Type B pancreatic cell (in vitro differentiated cells): ENCODE results near the gene KLHL10. TPM values are rescaled to one million over a fixed set of nuclear protein-coding genes. Genes with fewer than 3 reads are reported as not detected.

Source experiments
- DNase-seq: peaks from one replicate; pipeline ENCODE4 v3.0.0; 2021; ENCODE audit warnings: mixed read lengths; ENCODE audit not compliant: unreplicated experiment; ENCODE audit errors: extremely low spot score
- H3K27ac Mint-ChIP-seq: 2 replicates; pipeline ENCODE4 v1.8.0; 2021; ENCODE audit warnings: mild to moderate bottlenecking, mixed read lengths
- H3K27me3 Mint-ChIP-seq: 2 replicates; pipeline ENCODE4 v1.8.0; 2021; ENCODE audit warnings: mixed read lengths
- H3K36me3 Mint-ChIP-seq: 2 replicates; pipeline ENCODE4 v1.8.0; 2021; ENCODE audit warnings: mixed read lengths
- H3K4me1 Mint-ChIP-seq: one replicate; pipeline ENCODE4 v1.8.0; 2021; ENCODE audit warnings: mixed read lengths; ENCODE audit not compliant: unreplicated experiment
- H3K4me3 Mint-ChIP-seq: 2 replicates; pipeline ENCODE4 v1.8.0; 2021; ENCODE audit warnings: mild to moderate bottlenecking, mixed read lengths
- H3K9me3 Mint-ChIP-seq: 2 replicates; pipeline ENCODE4 v1.8.0; 2021; ENCODE audit warnings: mixed read lengths
- total RNA-seq: library from RNA; stranded (reverse); gene quantifications from 2 replicates; pipeline ENCODE4 v1.2.1, GENCODE V29; 2021; ENCODE audit warnings: low replicate concordance
- TF ChIP-seq, protein P1 (sequence below): fragments of 200-600 bp; sonication (generic); conservative IDR thresholded peaks from 2 replicates; pipeline ENCODE4 v1.5.0; 2021; ENCODE audit warnings: antibody characterized with exemption, mild to moderate bottlenecking

The KLHL10 gene
- total RNA-seq, 1 donor from 2014 or later: 0.24 TPM

DNA sequence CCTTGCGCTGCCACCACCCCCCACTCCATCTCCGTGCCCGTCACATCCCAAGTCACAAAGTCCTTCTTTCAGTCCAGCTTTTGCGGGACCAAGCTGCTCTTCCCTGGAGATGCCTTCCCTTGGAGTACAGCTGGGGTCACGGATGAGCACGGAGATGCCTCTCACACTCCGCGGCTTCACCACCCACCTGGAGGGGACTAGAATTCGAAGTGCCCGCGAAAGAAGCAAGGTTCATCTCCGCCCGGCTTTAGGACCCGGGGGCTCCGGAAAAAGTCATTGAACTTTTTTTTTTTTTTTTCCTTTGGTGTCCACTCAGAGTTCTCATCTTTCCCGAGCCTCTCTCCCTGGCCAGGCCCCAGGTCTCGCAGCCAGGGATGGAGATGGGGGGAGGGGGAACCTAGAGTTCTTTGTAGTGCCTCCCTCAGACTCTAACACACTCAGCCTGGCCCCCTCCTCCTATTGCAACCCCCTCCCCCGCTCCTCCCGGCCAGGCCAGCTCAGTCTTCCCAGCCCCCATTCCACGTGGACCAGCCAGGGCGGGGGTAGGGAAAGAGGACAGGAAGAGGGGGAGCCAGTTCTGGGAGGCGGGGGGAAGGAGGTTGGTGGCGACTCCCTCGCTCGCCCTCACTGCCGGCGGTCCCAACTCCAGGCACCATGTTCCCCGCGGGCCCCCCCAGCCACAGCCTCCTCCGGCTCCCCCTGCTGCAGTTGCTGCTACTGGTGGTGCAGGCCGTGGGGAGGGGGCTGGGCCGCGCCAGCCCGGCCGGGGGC lies 25.1 kb upstream of the KLHL10 start, which contains the start of gene FKBP10:
Gene FKBP10, plus strand, starts transcription at position 624 of the 771 bp plus-strand sequence. Its CDS starts 31 bp downstream, at position 655.
- Mint-ChIP-seq H3K9me3 (no peaks in the 10 kb centered on the region), H3K27ac (peak within 1 kb of the TSS; percentile 94), H3K4me3 (peak within 1 kb of the TSS; percentile 99), H3K36me3 (peaks cover 3% of the 10 kb centered on the region), H3K4me1 (peaks cover 18% of the 10 kb centered on the region), H3K27me3 (no peaks in the 10 kb centered on the region)
- DNase-seq: peak; percentile 90
- TF ChIP-seq, protein P1, sequence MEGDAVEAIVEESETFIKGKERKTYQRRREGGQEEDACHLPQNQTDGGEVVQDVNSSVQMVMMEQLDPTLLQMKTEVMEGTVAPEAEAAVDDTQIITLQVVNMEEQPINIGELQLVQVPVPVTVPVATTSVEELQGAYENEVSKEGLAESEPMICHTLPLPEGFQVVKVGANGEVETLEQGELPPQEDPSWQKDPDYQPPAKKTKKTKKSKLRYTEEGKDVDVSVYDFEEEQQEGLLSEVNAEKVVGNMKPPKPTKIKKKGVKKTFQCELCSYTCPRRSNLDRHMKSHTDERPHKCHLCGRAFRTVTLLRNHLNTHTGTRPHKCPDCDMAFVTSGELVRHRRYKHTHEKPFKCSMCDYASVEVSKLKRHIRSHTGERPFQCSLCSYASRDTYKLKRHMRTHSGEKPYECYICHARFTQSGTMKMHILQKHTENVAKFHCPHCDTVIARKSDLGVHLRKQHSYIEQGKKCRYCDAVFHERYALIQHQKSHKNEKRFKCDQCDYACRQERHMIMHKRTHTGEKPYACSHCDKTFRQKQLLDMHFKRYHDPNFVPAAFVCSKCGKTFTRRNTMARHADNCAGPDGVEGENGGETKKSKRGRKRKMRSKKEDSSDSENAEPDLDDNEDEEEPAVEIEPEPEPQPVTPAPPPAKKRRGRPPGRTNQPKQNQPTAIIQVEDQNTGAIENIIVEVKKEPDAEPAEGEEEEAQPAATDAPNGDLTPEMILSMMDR: no peak

DNA sequence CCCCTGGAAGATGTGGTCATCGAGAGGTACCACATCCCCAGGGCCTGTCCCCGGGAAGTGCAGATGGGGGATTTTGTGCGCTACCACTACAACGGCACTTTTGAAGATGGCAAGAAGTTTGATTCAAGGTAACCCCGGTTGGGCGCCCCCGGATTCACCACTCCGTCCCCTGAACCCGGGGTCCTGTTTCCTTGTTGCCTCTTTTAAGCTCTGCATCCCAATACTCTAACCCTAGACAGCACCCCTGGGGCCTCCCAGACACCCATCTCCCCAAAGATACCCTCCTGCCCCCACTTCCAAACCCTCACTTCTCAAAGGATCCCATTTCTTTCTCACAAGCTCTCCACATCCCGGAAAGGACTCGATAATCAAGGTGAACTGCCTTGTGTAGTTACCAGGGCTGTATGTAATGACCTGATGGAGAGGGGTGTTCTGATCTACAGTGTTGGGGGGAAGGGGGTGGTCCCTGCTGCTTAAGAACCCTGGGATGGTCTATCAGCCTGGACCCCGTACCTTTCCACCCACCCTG lies 24.4 kb upstream of the KLHL10 start:
- DNase-seq: no peak
- Mint-ChIP-seq H3K27ac (peak overlapping the region; percentile 94), H3K36me3 (peaks cover 3% of the 10 kb centered on the region), H3K9me3 (no peaks in the 10 kb centered on the region), H3K27me3 (no peaks in the 10 kb centered on the region), H3K4me3 (peak overlapping the region; percentile 99), H3K4me1 (peaks cover 18% of the 10 kb centered on the region)
- TF ChIP-seq, protein P1: no peak

DNA sequence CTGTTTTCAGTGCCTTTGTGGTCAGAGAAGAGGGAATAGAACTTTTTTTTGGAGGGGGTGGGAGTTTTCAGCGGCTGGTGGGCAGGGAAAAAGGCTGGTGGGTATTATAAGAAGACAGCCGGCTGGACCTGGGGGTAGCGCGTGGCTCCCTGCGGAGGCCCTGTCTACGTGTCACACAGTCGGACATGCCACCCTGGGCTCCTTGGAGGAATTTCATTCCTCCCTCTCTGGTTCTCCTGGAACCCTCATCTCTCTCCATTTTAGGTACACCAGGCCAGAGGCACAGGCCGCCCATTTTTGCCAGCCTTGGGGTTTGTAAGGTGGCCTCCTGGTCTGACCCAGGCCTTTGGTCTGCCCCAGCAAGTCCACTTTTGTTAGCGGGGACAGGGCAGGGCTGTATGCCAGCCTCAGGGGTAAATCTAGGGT lies 23.9 kb upstream of the KLHL10 start:
- peaks cover 18% of the 10 kb centered on the region for H3K4me1 Mint-ChIP-seq

DNA sequence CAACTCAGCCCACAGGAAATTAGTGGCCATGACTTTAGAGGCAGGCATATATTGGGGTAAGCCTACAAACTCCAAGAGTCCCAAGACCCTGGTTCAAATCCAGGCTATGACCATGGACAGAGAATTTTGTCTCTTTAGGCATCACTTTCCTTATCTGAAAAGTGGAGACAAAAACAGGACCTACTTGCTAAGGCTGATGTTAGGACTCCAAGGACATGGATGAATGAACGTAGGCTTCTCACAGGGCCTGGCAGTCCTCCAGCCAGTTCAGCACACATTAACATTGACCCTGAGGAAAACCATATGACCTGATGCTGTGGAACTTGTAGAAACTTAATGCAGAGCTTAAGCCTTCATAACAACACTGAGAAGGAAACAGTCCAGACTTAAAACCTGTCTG lies 23.4 kb upstream of the KLHL10 start:
- peak overlapping the region; percentile 94 for H3K27ac Mint-ChIP-seq
- H3K27me3 Mint-ChIP-seq: no peaks in the 10 kb centered on the region

More for the DNA sequence above, 23.9 kb upstream of the KLHL10 start:
- no peaks in the 10 kb centered on the region for H3K27me3 Mint-ChIP-seq
- H3K4me3 Mint-ChIP-seq: peak overlapping the region; percentile 99
- no peak for DNase-seq
- peak overlapping the region; percentile 94 for H3K27ac Mint-ChIP-seq
- TF ChIP-seq, protein P1: no peak
- H3K36me3 Mint-ChIP-seq: peaks cover 3% of the 10 kb centered on the region
- H3K9me3 Mint-ChIP-seq: no peaks in the 10 kb centered on the region

DNA sequence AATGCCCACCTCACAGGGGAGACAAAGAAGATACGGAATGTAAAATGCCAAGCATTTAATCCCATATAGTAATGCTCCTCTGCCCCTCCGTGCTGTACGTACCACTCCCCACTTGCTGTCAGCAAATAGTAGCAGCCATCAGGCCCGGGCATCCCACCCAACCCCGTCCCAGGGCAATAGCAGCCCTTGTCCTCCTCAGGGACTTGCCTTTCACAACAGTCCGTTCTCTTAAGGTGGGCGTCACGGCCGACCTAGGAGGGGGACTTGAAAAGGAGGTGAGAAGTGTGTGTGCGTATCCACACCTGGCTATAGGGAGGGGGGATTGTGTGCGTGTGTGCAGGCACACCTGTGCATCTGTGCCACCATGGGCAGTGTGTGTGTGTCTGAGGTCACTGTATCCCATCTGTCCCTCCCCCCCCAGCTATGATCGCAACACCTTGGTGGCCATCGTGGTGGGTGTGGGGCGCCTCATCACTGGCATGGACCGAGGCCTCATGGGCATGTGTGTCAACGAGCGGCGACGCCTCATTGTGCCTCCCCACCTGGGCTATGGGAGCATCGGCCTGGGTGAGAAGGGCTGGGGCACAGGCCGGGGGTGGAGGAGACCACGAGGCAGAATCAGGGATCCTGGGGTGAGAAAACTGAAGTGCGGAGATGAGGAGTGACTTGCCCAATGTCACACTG lies 20.8 kb upstream of the KLHL10 start:
- Mint-ChIP-seq H3K4me3 (no peak overlapping the region), H3K36me3 (no peaks in the 10 kb centered on the region), H3K27ac (no peak overlapping the region), H3K27me3 (no peaks in the 10 kb centered on the region), H3K4me1 (peaks cover 4% of the 10 kb centered on the region), H3K9me3 (no peaks in the 10 kb centered on the region)
- DNase-seq: no peak
- TF ChIP-seq, protein P1: no peak

More for the DNA sequence above, 23.4 kb upstream of the KLHL10 start:
- no peak for DNase-seq
- TF ChIP-seq, protein P1: no peak
- Mint-ChIP-seq H3K4me1 (peaks cover 18% of the 10 kb centered on the region), H3K4me3 (peak overlapping the region; percentile 99), H3K9me3 (no peaks in the 10 kb centered on the region), H3K36me3 (peaks cover 3% of the 10 kb centered on the region)
